Measurements from ENCODE around the gene CFAP47.
"Not testable (repeated sequence)": the region's sequence is repeated elsewhere in the genome, so short reads cannot be mapped to it uniquely, and the experiment has no call there.

CFAP47 gene, protein sequence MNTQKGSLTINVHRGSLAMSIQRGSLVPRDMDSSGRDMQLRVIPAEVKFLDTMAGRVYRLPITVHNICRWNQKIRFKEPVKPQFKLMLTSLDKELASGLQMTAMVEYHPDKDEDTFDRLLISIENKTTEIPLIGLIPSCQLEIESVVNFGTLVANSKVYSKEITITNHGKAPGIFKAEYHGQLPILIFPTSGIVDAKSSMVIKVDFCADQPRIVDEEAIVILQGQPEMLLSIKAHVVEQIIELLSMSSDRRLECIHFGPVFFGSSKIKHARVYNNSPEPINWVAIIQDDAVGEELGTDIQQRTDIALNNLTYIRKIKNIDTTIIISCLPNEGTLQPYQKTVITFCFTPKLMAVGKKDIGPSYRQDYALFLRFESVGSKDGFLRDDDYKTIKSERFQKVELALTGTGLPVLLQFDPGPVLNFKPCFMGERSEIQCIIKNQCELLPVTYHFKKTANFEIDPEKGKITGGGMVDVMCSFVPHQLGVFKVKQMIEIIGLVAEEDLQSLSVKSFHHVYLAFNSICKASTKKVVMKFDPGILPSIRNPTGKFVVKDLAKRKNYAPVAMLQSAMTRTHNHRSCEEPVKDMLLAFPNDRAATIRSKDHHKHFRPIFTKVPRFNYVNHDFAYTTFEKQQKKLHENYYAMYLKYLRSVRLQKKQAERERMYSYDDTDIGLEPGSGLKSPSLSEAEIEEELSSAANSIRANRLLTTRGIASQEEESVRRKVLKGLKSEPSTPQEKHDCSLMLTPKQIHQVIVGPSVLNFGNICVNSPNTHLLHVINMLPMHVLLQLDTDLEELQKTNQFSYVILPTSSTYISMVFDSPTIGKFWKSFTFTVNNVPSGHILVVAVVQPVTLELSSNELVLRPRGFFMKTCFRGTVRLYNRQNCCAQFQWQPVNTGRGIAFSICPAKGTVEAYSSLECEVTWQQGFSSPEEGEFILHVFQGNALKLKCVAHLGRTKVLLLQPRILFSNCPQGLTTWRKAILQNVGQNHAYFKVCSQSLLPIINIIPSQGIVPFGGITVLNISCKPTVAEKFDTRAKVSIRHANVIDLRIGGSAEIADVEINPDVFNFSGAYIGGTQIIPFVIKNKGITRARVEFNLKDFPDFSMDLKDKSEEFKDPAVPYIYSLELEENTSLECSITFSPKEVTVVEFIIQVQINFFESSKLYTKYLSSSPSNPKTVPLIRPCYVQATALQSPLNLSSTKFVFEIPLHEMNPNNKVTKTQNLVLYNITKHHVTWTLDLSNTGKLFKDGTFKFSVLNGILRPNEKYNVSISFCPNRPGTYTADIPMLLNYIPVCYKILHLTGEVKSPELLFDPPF (N-terminal part only)

DNA sequence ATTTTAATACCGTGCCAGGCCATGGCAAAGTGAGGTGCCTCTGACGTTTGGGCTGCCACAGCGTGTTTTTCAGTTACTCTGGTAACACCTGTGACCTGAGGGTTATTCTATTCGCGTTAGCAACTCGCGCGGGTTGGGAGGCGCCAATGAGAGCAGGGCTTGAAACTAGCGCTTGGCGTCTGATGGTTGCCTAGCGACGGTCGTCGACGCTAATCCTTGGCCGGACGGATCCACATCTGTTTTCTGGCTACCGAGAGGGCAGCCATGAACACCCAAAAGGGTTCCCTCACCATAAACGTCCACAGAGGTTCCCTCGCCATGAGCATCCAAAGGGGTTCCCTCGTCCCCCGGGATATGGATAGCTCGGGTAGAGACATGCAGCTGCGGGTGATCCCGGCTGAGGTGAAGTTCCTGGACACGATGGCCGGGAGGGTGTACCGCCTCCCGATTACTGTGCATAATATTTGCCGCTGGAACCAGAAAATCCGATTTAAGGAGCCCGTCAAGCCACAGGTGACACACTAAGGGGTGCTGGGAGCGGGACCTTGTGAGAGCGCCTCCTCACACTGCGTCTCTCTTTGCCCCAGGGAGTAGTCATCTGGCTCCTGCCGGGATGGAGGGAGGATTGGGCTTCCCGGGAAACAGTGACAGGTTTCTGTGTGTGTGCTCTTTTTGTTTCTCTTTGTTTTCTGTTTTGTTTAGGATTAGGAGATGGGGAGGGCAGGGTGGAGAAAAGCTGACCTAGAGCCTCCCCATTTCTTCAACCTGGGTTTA lies at the start of gene CFAP47:
Gene CFAP47, plus strand, starts transcription at position 199 of the 774 bp plus-strand sequence. Its CDS starts 66 bp downstream, at position 265.
- no peak within 1 kb of the TSS for H3K27ac ChIP-seq (ENCODE audit: low read depth, low read length)
- no peaks in the 10 kb centered on the region for H3K27me3 ChIP-seq (ENCODE audit: control insufficient read depth, insufficient read depth, low read length)
- H3K4me1 ChIP-seq (ENCODE audit: control insufficient read depth, insufficient read depth, low read length) = no peaks in the 10 kb centered on the region
- no peak within 1 kb of the TSS for H3K4me3 ChIP-seq (ENCODE audit: low read length)
- H3K9ac ChIP-seq (ENCODE audit: low read length) = no peak within 1 kb of the TSS
- no peaks in the 10 kb centered on the region for H3K36me3 ChIP-seq (ENCODE audit: control insufficient read depth, insufficient read depth, low read length)

DNA sequence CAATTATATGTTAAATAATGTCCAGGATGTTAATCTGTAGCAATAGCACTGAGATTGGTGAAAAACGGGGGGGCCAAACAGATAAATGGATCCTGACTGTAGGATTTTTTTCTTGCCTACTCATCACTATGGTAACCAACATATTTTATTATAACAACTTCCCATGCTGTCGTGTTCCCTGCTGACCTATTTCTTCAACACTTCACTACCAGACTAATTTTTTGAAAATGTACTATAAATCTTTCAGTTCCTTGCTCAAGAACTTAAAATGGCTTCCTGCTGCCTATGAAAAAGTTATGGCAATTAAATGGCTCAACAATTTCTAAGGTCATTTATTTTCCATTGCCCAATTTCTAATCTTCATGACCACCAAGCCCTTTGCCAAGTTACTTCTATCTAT lies 38.9 kb upstream of the CFAP47 start:
- Histone ChIP-seq H3K36me3 (ENCODE audit: control insufficient read depth, insufficient read depth, low read length) (no peaks in the 10 kb centered on the region), H3K9ac (ENCODE audit: low read length) (no peak overlapping the region), H3K4me1 (ENCODE audit: control insufficient read depth, insufficient read depth, low read length) (no peaks in the 10 kb centered on the region), H3K27me3 (ENCODE audit: control insufficient read depth, insufficient read depth, low read length) (no peaks in the 10 kb centered on the region), H3K27ac (ENCODE audit: low read depth, low read length) (no peak overlapping the region), H3K4me3 (ENCODE audit: low read length) (no peak overlapping the region)

DNA sequence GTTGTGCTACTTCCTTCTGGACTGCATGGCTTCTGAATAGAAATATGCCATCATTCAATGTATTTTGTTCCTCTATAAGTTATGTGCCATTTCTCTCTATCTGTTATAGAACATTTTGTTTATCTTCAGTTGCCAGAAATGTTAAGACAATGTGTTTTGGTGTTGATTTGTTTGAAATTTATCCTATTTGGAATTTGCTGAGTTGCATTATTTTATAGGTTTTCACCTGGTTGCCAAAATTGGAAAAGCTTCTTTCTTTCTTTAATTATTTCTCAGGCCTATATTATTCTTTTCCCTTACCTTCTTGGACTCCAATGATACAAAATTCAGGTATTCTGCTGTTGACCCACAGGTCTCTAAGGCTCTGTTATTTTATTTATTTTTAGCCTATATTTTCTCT lies 33.4 kb upstream of the CFAP47 start:
- Histone ChIP-seq H3K27ac (ENCODE audit: low read depth, low read length) (no peak overlapping the region), H3K9ac (ENCODE audit: low read length) (no peak overlapping the region), H3K27me3 (ENCODE audit: control insufficient read depth, insufficient read depth, low read length) (no peaks in the 10 kb centered on the region), H3K4me1 (ENCODE audit: control insufficient read depth, insufficient read depth, low read length) (no peaks in the 10 kb centered on the region), H3K36me3 (ENCODE audit: control insufficient read depth, insufficient read depth, low read length) (no peaks in the 10 kb centered on the region), H3K4me3 (ENCODE audit: low read length) (no peak overlapping the region)

DNA sequence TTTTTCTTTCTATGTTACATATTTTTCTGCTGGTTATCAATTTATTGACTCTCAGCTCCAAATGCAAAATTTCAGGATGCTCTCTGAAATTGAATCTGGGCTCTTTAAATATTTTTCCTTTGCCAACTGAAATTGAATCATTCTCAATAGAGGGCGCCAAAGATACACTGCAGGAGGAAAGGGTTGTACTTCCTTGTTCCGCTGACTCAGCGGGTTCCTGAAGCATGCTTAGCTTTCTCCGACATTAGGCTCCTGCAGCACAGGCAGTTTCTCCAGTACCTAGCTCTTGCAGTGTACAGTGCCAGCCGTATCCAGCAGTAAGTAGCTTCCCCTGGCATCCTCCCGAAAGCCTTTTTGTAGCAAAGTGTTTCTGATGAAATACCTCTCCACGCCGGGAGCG lies 28.8 kb upstream of the CFAP47 start:
- Histone ChIP-seq H3K27me3 (ENCODE audit: control insufficient read depth, insufficient read depth, low read length) (no peaks in the 10 kb centered on the region), H3K4me3 (ENCODE audit: low read length) (no peak overlapping the region), H3K27ac (ENCODE audit: low read depth, low read length) (no peak overlapping the region), H3K9ac (ENCODE audit: low read length) (no peak overlapping the region), H3K4me1 (ENCODE audit: control insufficient read depth, insufficient read depth, low read length) (no peaks in the 10 kb centered on the region), H3K36me3 (ENCODE audit: control insufficient read depth, insufficient read depth, low read length) (no peaks in the 10 kb centered on the region)

DNA sequence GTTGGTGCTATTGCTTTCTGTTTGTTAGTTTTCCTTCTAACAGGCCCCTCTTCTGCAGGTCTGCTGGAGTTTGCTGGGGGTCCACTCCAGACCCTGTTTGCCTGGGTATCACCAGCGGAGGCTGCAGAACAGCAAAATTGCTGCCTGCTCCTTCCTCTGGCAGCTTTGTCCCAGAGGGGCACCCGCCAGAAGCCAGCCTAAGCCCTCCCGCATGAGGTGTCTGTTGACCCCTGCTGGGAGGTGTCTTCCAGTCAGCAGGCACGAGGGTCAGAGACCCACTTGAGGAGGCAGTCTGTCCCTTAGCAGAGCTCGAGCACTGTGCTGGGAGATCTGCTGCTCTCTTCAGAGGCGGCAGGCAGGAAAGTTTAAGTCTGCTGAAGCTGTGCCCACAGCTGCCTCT lies 67.3 kb downstream of the CFAP47 start:
- H3K36me3 ChIP-seq (ENCODE audit: control insufficient read depth, insufficient read depth, low read length); H3K27me3 ChIP-seq (ENCODE audit: control insufficient read depth, insufficient read depth, low read length); H3K9ac ChIP-seq (ENCODE audit: low read length); H3K4me3 ChIP-seq (ENCODE audit: low read length); H3K27ac ChIP-seq (ENCODE audit: low read depth, low read length); H3K4me1 ChIP-seq (ENCODE audit: control insufficient read depth, insufficient read depth, low read length): not testable (repeated sequence)

DNA sequence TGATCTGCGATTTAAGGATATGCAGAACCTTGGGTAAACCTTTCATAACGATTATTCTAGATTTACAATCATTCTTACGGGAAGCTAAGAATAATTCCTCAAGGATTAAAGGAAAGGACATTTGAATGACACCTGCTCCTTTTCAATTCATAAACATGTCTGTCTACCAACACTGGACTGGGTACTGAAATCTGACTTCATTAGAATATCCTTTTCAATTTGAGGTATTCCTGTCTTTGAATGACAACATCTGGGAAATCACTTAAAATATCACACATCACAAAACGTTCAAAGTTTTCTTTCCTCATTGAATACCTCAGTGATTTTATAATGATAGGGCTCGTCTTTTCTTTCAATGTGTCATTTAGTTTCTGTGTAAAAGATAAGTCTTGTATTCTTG lies 87.7 kb downstream of the CFAP47 start:
- Histone ChIP-seq H3K4me1 (ENCODE audit: control insufficient read depth, insufficient read depth, low read length) (no peaks in the 10 kb centered on the region), H3K9ac (ENCODE audit: low read length) (no peak overlapping the region), H3K36me3 (ENCODE audit: control insufficient read depth, insufficient read depth, low read length) (no peaks in the 10 kb centered on the region), H3K27me3 (ENCODE audit: control insufficient read depth, insufficient read depth, low read length) (no peaks in the 10 kb centered on the region), H3K4me3 (ENCODE audit: low read length) (no peak overlapping the region), H3K27ac (ENCODE audit: low read depth, low read length) (no peak overlapping the region)

DNA sequence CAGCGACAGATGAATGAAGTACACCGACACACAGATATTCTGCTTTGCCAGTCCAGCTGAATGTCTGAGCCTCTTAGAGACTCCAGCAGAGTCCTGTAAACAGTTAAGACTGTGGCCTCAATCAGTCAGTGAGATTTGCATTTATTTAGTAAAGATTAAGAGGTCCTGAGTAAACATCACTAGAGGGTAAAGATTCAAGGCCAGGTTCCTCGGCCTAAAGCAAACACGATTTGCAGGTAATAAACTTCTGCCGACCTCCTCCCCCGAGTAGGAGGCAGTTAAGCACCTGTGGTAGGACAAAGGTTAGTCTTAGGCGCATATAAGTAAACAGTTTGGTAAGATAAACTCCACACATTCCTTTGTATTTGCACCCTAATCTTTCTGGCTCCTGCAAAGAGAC lies 99.6 kb downstream of the CFAP47 start:
- Histone ChIP-seq H3K36me3 (ENCODE audit: control insufficient read depth, insufficient read depth, low read length) (no peaks in the 10 kb centered on the region), H3K27ac (ENCODE audit: low read depth, low read length) (no peak overlapping the region), H3K4me3 (ENCODE audit: low read length) (no peak overlapping the region), H3K4me1 (ENCODE audit: control insufficient read depth, insufficient read depth, low read length) (no peaks in the 10 kb centered on the region), H3K27me3 (ENCODE audit: control insufficient read depth, insufficient read depth, low read length) (no peaks in the 10 kb centered on the region), H3K9ac (ENCODE audit: low read length) (no peak overlapping the region)

DNA sequence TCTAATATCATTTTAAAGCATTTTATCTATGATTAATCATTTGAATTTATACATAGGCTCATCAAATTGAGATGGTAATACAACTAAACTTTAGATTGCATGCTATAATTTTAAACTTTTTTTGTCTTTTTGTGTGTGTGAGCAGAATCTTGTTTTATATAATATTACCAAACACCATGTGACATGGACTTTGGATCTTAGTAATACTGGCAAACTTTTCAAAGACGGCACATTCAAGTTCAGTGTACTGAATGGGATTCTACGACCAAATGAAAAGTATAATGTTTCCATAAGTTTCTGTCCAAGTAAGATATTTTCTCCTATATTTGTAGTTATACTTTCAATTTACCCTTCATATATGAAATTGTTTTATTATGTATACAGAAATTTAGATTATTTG lies 116.0 kb downstream of the CFAP47 start:
- Histone ChIP-seq H3K9ac (ENCODE audit: low read length) (no peak overlapping the region), H3K4me3 (ENCODE audit: low read length) (no peak overlapping the region), H3K36me3 (ENCODE audit: control insufficient read depth, insufficient read depth, low read length) (no peaks in the 10 kb centered on the region), H3K4me1 (ENCODE audit: control insufficient read depth, insufficient read depth, low read length) (no peaks in the 10 kb centered on the region), H3K27ac (ENCODE audit: low read depth, low read length) (no peak overlapping the region), H3K27me3 (ENCODE audit: control insufficient read depth, insufficient read depth, low read length) (no peaks in the 10 kb centered on the region)

DNA sequence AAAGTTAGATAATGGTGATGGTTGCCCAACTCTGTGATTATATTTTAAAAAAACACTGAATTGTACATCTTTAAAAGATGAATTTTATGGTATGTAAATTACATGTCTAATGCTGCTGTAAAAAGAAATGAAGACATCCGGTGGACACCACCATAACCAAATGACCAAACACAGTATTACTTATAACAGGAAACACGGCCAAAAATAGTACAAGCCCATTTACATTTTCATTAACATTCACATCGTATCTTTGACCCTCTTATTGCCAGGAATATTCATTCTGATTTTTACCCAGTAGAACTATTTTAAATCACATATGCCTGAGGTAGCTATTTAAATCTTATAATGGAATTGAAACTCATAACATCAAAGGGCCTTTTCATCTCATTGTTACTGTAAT lies 143.2 kb downstream of the CFAP47 start:
- Histone ChIP-seq H3K4me1 (ENCODE audit: control insufficient read depth, insufficient read depth, low read length) (no peaks in the 10 kb centered on the region), H3K27me3 (ENCODE audit: control insufficient read depth, insufficient read depth, low read length) (no peaks in the 10 kb centered on the region), H3K27ac (ENCODE audit: low read depth, low read length) (no peak overlapping the region), H3K36me3 (ENCODE audit: control insufficient read depth, insufficient read depth, low read length) (no peaks in the 10 kb centered on the region), H3K4me3 (ENCODE audit: low read length) (no peak overlapping the region), H3K9ac (ENCODE audit: low read length) (no peak overlapping the region)

DNA sequence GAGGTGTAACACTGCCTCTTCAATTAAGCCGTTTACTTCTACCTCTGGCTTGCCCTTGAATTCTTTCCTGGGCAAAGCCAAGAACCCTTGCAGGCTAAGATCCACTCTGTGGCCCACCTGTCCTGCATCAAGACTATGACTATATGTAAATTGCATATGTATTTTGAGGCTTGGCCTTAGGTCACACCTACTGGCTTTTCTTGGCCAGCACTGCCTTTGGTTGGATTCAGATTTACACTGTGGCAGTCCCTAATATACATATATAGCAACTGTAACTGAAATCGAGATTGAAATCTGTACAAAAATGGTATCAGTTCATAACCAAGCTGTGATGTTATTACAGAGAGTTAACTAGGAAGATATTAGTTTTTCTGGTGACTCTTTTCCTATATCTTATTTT lies 151.5 kb downstream of the CFAP47 start:
- Histone ChIP-seq H3K9ac (ENCODE audit: low read length) (no peak overlapping the region), H3K27ac (ENCODE audit: low read depth, low read length) (no peak overlapping the region), H3K4me1 (ENCODE audit: control insufficient read depth, insufficient read depth, low read length) (no peaks in the 10 kb centered on the region), H3K4me3 (ENCODE audit: low read length) (no peak overlapping the region), H3K36me3 (ENCODE audit: control insufficient read depth, insufficient read depth, low read length) (no peaks in the 10 kb centered on the region), H3K27me3 (ENCODE audit: control insufficient read depth, insufficient read depth, low read length) (no peaks in the 10 kb centered on the region)

DNA sequence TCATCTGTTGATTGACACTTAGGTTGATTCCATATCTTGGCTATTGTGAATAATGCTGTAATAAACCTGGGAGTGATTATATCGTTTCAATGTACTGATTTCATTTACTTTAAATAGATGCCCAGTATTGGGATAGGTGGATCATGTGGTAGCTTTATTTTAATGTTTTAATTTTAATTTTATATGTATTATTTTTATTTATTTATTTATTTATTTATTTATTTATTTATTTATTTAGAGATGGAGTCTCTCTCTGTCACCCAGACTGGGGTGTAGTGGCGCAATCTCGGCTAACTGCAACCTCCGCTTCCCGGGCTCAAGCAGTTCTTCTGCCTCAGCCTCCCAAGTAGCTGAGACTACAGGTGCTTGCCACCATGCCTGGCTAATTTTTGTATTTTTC lies 155.5 kb downstream of the CFAP47 start:
- H3K4me1 ChIP-seq (ENCODE audit: control insufficient read depth, insufficient read depth, low read length); H3K27ac ChIP-seq (ENCODE audit: low read depth, low read length); H3K27me3 ChIP-seq (ENCODE audit: control insufficient read depth, insufficient read depth, low read length); H3K9ac ChIP-seq (ENCODE audit: low read length); H3K36me3 ChIP-seq (ENCODE audit: control insufficient read depth, insufficient read depth, low read length); H3K4me3 ChIP-seq (ENCODE audit: low read length): not testable (repeated sequence)
